HG03135 (cell line): ENCODE results near the gene ZBTB47.

Experiments used
- ATAC-seq: cut with Tn5 transposase; IDR thresholded peaks from one replicate; pipeline ENCODE4 v1.9.1; 2021; ENCODE audit warnings: mild to moderate bottlenecking, moderate library complexity; ENCODE audit not compliant: unreplicated experiment

Gene ZBTB47

GRCh38 chr3:42652611-42653302 lies 740 bp upstream of the ZBTB47 start:
- ATAC-seq: peak; percentile 57

DNA sequence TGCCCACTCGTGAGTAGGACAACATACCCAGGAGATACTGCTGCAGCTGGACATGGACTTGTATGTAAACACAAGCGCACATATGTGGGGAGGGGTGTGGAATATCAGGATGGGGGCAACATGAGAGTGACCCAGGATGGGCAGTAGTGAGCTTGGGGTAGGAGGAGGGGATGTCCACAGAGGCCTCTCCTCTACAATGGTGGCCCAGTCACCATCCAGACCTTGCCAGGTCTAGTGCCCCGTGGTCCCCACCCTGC lies 266 bp upstream of the ZBTB47 start:
- no peak for ATAC-seq

DNA sequence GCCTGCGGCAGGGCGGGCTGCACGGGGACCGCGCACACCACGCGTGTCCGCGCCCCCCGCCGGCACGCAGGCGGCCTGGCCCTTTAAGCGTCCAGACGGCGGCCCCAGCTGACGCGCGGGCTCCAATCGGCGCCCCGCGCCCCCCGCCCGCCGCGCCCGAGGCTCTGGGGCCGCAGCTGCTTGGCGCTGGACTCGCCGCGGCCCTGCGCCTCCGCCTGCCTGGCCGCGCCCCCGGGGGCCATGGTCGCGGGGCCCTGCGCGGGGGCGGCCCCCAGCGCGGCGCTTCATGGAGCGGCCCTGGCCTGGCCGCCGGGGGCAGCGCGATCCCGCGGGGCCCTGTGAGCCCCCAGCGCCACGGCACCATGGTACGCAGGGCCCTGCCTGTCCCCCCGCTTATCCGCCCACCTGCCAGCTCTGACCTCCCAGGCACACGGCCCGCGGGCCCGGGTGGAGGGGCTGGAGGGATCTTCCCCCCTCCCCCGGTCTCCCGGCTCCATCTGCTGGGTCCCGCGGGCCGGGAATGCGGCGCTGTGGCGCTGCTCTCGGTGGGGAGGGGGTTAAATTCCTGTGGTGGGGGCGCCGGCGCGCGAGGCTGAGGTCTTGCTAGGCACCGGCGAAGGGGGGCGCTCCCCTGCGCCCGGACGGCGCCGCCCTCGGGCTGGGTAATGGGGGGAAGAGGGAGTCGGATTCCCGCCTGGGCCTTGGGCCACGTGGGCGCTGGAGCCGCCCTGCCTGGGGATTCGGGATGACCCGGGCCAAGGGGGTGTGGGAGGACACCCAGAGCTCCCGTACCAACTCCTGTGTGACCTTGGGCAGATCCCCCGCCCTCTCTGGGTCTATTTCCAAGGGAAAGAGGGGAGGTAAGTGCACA lies 1.1 kb downstream of the ZBTB47 start:
- no peak for ATAC-seq

- no peak for ATAC-seq
Measured at GRCh38 chr3:42655331-42655888, 1.9 kb downstream of the ZBTB47 start.

GRCh38 chr3:42655980-42656679 lies 2.6 kb downstream of the ZBTB47 start:
- ATAC-seq: no peak

GRCh38 chr3:42656680-42657610 lies 3.4 kb downstream of the ZBTB47 start:
- no peak for ATAC-seq

- no peak for ATAC-seq
Measured at GRCh38 chr3:42657675-42658074, 4.2 kb downstream of the ZBTB47 start.

DNA sequence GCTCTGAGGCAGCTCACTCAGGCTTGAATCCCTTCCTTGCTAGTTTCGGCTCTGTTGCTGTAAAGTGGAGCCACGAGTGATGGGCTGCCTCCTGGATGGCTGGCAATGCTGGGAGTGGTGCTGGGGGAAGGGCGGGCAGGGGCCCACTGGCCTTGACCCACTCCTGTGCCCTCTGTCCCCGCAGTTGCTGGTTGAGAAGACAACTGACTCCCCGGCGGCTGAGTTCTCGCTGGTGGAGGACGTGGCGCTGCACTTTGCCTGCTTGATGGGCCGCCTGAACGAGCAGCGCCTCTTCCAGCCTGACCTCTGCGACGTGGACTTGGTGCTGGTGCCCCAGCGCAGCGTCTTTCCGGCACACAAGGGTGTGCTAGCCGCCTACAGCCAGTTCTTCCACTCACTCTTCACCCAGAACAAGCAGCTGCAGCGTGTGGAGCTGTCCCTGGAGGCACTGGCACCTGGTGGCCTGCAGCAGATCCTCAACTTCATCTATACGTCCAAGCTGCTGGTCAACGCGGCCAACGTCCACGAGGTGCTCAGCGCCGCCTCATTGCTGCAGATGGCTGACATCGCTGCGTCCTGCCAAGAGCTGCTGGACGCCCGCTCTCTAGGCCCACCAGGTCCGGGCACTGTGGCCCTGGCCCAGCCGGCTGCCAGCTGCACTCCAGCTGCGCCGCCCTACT lies 4.7 kb downstream of the ZBTB47 start:
- no peak for ATAC-seq

- no peak for ATAC-seq
Measured at GRCh38 chr3:42658771-42659390, 5.4 kb downstream of the ZBTB47 start.

DNA sequence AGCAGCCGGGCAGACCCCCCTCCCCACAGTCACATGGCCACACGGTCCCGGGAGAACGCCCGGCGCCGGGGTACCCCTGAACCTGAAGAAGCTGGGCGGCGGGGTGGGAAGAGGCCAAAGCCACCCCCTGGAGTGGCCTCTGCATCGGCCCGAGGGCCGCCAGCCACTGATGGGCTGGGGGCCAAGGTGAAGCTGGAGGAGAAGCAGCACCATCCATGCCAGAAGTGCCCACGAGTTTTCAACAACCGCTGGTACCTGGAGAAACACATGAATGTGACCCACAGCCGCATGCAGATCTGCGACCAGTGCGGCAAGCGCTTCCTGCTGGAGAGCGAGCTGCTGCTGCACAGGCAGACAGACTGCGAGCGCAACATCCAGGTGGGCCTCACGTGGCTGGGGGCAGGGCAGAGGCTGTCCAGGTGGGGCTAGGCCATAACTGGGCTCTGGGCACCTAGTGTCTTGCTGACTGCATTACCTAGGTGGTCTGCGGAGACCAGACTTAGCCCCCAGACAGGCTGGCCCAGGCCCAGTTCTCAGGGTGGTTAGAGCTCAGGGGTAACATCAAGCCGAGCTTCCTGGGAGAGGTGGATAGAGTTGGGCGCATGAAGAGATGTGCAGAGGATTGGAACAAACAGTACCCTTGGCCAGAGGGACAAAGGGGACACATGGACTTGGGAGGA lies 6.1 kb downstream of the ZBTB47 start:
- ATAC-seq: no peak

GRCh38 chr3:42660131-42660715 lies 6.7 kb downstream of the ZBTB47 start:
- ATAC-seq: no peak

- ATAC-seq: no peak
Measured at GRCh38 chr3:42660898-42661297, 7.4 kb downstream of the ZBTB47 start.

DNA sequence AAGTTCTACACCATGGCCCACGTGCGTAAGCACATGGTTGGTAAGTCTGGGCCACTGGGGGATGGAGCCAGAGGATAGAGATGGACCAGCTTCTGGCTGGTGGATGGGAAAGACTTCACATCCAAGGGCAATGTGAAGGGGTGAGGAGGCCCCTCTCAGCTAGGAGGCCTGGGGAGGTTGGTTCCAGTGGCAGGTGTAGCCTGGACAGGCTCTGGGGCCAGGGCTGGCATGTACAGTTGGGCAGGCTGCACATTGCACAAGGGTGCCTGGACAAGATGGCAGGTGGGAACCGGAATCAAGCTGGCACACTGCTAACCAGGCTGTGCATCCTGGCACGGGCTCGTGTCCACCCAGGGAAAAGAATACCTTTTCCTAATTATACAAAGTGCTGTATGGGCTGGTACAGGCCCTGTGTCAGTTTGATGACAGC lies 8.1 kb downstream of the ZBTB47 start:
- ATAC-seq: no peak

DNA sequence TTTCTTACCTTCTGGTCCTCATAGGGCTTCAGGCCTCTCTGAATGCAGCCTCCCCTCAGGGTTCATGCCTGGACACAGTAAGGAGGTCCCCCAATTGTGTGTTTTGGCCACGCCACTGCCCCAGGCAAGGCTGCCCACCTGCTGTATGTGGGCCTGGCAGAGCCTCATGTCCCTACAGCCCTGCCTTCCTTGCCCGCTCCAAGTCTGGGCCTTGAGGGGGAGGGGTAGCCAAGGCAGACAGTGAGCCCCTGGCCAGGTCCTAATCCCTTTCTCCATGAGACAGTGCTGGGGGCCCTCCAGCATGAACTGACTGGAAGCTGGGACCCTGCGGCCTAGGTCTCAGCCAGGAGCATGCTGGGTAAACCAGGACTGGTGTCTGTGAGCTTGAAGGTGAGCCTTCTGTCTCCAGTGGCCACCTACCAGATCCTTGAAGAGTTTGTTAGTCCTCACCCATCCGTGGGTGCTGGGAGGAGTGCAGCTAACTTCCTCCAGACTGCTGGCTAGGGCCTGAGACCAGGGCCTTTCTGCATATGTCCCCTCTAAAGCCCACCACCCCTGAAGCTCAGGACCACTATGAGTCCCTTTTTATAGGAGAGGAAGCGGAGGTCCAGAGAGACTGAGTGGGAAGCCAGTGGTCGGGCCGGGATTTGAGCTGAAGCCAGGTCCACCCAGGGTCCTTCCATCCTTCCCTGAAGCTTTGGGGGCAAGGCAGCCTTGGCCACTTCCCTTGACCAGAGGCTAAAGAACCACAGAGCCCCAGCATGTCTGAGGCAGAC lies 8.7 kb downstream of the ZBTB47 start:
- ATAC-seq: no peak

GRCh38 chr3:42662813-42663535 lies 9.5 kb downstream of the ZBTB47 start:
- no peak for ATAC-seq

DNA sequence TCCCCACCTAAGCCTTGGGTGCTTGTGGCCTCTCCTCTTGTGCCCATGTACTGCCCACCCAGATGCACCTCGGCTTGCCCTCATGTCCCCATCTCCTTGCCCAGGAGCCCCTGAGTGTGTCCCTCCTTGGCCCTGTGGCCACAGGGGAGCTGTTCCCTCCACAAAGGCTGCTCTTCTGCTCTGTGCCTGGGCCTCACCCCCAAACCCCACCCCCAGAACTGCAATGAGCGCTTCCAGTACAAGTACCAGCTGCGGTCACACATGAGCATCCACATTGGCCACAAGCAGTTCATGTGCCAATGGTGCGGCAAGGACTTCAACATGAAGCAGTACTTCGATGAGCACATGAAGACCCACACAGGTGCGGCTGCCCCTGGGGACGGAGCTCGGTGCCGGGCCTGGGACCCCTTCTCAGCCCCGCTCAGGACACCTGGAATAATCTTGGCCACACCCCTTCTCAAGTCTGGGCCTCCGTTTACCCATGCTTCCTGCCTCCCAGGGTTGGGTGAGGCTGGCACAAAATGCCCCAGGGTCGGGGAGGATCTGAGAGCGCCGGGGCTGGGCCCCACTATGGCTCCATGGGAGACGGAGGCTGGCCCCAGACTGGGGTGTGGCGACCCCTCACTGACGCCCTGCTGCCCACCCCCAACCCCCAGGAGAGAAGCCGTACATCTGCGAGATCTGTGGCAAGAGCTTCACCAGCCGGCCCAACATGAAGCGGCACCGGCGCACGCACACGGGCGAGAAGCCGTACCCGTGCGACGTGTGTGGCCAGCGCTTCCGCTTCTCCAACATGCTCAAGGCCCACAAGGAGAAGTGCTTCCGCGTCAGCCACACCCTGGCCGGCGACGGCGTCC lies 10.3 kb downstream of the ZBTB47 start:
- ATAC-seq: no peak
